Pons (tissue), 1 donor: ENCODE data around the gene KCTD19.

ENCODE experiments used
- DNase-seq: peaks from one replicate; pipeline ENCODE4 v3.0.0-alpha.2; 2016; ENCODE audit warnings: low spot score

Gene KCTD19

DNA sequence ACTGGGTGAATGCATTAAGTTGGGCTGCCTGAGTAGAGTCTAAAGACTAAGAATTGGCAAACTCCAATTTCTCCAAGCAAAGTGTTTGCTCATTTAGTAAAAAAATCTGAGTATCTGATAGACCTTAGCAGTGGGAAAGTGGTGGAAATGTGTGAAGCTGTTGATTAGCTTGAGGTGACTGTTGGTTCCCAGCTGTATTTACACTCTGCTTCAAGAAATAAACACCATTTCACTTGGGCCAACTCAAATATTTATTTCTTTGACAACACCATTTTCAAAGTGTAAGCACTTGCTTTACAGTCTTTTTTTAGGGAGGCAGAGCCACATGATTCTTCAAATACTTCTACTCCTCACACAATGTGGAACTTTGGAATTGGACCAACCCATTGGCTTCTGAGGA is 8.7 kb downstream of the KCTD19 start:
- DNase-seq: no peak

DNA sequence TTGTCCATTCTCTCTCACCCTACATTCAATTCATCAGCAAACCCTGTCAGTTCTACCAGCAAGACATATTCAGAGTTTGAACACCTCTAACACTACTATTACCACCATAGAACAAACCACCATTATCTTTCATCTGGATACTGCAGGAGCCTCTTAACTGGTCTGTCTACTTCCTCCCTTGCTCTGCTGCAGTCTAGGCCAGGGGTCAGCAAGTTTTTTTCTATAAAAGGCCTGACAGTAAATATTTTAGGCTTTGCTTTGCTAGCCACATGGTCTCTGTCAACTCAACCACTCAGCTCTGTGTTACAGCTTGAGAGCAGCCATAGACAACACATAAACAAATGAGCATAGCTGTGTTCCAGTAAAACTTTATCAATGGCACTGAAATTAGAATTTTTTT is 13.8 kb downstream of the KCTD19 start:
- no peak for DNase-seq

GRCh38 chr16:67311607-67312488 is 14.7 kb downstream of the KCTD19 start:
- no peak for DNase-seq

- DNase-seq: no peak
Measured at GRCh38 chr16:67310561-67310960, 16.0 kb downstream of the KCTD19 start.

GRCh38 chr16:67305216-67306071 is 21.1 kb downstream of the KCTD19 start:
- DNase-seq: no peak

GRCh38 chr16:67304020-67304419 is 22.5 kb downstream of the KCTD19 start:
- no peak for DNase-seq

DNA sequence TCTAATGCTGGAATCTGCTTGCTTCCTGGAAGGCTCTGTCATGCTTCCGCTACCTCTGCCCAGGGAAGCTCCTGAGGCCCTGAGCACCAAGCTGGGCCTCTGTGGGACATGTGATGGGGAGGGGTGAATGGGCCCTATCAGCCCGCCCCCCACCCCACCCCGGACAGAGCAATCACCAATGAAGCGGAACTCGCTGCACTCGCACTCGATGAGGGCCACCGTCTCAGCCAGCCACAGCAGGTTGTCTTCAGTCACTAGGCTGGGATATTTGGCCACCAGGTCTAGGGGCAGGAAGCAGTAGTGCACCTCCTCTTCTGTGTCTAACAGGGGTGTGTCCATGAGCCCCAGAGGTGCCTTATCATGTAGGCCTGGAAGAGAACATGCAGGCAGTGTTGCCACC is 23.6 kb downstream of the KCTD19 start:
- DNase-seq: no peak

- DNase-seq: no peak
Measured at GRCh38 chr16:67302076-67302475, 24.5 kb downstream of the KCTD19 start.

DNA sequence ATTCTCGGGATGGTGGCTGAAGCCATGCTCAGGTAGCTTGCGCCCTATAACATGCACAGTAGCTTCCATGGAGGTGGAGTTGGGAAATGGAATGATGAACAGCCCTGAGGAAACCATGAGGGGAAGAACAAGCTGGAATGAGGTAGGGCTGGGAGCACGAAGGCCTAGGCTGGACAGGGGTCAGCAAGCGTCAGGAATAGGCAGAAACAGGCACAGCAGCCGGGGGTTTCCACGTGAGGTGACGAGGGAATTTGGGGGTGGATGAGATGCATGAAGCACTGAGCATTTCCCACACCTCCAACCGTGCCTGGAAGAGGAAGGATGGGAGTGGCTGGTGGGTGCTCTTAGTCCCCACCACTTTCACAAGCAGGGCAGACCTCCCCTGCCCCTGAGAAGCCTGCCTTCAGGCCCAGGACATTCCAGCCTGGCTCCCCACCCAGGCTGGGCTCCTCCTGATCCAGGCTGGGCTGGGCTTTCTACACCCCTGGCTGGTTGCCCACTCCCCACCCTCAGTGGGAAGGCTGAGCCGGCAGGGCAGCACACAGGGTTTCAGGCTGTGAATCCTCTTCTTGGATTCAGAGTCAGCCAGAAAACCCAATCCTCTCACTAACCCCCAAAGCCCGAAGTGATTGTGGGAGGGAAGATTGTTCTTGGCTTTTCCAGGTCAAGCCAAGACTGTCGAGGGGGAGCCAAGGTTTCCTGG is 25.3 kb downstream of the KCTD19 start:
- DNase-seq: no peak

GRCh38 chr16:67299269-67299668 is 27.3 kb downstream of the KCTD19 start:
- no peak for DNase-seq

- no peak for DNase-seq
Measured at GRCh38 chr16:67298277-67298676, 28.3 kb downstream of the KCTD19 start.

GRCh38 chr16:67296420-67296819 is 30.1 kb downstream of the KCTD19 start:
- DNase-seq: no peak

GRCh38 chr16:67294938-67295361 is 31.6 kb downstream of the KCTD19 start:
- DNase-seq: no peak

DNA sequence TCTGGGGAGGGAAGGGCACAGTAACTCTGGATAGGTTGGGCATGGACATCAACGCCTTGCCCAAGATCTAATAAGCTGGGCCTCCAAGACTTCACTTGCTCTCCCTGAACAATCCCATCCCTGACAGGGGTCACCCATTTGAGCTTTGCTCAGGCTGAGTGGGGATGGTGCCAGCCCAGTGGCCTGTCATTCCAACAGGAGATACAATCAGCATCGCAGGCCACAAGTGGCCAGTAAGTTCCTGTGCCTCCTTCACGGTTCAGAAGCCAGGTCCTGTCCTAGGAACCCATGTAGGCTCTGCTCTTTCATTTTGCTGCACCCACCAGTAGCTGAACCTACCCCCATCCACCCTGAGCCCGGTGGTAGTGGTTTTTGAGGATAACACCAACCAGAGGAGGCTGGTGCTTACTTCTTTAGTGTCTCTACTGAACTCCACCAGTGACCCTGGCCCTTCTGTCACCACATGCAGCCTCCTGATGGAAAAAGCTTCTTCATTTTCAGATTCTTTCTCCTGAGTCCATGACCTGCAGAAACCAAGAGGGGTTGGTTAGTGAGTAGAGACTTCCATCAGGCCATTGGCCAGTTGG is 32.3 kb downstream of the KCTD19 start:
- no peak for DNase-seq

- DNase-seq: no peak
Measured at GRCh38 chr16:67291461-67291860, 35.1 kb downstream of the KCTD19 start.

DNA sequence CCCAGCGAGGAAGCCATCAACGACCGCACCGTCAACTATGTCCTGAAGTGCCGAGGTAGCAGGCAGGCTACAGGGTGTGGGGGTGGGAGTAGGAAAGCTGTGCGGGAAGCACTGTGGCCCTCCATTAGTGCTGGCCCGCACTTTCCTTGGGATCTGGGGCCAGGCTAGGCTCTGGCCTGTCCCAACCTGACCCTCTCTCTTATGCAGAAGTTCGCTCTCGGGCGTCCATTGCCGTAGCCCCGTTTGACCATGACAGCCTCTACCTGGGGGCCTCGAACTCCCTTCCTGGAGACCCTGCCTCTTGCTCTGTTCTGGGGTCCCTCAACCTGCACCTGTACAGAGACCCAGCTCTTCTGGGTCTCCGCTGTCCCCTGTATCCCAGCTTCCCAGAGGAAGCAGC is 38.6 kb downstream of the KCTD19 start:
- DNase-seq: no peak

DNA sequence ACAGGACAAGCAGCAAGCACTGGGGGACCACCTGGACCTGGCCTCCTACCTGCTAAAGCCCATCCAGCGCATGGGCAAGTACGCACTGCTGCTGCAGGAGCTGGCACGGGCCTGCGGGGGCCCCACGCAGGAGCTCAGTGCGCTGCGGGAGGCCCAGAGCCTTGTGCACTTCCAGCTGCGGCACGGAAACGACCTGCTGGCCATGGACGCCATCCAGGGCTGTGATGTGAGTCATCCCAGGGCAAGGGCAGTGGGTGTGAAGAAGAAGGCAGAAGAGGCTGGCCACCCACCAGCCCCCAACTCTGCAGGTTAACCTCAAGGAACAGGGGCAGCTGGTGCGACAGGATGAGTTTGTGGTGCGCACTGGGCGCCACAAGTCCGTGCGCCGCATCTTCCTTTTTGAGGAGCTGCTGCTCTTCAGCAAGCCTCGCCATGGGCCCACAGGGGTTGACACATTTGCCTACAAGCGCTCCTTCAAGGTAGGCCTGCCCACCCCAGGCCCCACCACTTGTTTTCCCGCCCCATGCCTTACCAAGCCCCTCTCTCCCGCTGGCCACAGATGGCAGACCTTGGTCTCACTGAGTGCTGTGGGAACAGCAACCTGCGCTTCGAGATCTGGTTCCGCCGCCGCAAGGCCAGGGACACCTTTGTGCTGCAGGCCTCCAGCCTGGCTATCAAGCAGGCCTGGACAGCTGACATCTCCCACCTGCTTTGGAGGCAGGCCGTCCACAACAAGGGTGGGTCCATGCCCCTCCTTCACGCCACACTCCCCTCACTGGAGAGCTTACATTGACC is 39.9 kb downstream of the KCTD19 start:
- DNase-seq: no peak

GRCh38 chr16:67284699-67285646 is 41.6 kb downstream of the KCTD19 start:
- no peak for DNase-seq

GRCh38 chr16:67283826-67284555 is 42.5 kb downstream of the KCTD19 start:
- no peak for DNase-seq
